ENCODE measurements around the gene GIGYF2. TPM values are rescaled to one million over a fixed set of nuclear protein-coding genes. Genes with fewer than 3 reads are reported as not detected.

The GIGYF2 gene
- total and polyA plus RNA-seq, 2 of the 13 experiments (the other 11 are each of a cell fraction or from before 2014, with no cell fraction given) = 44.9 to 73.5 TPM

DNA sequence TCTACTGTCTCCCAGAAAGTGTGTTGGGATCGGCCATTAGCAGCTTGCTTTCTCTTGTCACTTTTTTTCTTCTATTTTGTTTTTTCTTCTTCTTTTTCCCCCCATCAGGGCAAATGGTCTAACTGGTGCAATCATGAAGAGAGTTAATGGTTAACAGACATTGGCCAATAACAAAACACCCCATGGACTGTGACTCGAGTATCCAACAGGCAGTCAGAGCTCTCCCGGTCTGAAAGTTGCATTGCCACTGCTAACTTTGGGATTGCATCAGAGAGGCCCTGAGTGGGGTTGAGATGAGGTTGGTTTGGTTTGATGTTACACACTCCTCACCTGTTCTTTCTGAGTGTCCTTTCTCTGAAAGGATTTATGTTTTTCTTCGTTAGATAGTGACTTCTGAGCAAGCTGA lies 160.0 kb downstream of the GIGYF2 start (continued):
- TF ChIP-seq NAIF1 (CRISPR knock-in tag; IDR thresholded peaks at IDR 0.05; ENCODE audit: borderline replicate concordance) (no peak), REXO4 (CRISPR knock-in tag; IDR thresholded peaks at IDR 0.05; ENCODE audit: borderline replicate concordance) (no peak), TSC22D2 (CRISPR knock-in tag; IDR thresholded peaks at IDR 0.05; ENCODE audit: borderline replicate concordance) (0 out of 2 replicates have a peak, but pooled peaks have one; percentile 36), NFRKB (IDR thresholded peaks at IDR 0.05) (no peak), ZNF878 (CRISPR knock-in tag; IDR thresholded peaks at IDR 0.05) (peak; percentile 60; the same call in 1 of the 2 replicates), SALL1 (CRISPR knock-in tag; IDR thresholded peaks at IDR 0.05) (peak; percentile 94), ZSCAN25 (CRISPR knock-in tag; IDR thresholded peaks at IDR 0.05) (no peak), RNF2 (conservative IDR thresholded peaks at IDR 0.05; ENCODE audit: low read depth) (no peak), MEIS2 (CRISPR knock-in tag; IDR thresholded peaks at IDR 0.05) (no peak), ZNF629 (CRISPR knock-in tag; conservative IDR thresholded peaks at IDR 0.05) (no peak), ZNF17 (CRISPR knock-in tag; IDR thresholded peaks at IDR 0.05) (no peak), ERF (CRISPR knock-in tag; IDR thresholded peaks at IDR 0.05) (peak; percentile 86; the same call in 1 of the 2 replicates)
- TF ChIP-seq, protein P1, sequence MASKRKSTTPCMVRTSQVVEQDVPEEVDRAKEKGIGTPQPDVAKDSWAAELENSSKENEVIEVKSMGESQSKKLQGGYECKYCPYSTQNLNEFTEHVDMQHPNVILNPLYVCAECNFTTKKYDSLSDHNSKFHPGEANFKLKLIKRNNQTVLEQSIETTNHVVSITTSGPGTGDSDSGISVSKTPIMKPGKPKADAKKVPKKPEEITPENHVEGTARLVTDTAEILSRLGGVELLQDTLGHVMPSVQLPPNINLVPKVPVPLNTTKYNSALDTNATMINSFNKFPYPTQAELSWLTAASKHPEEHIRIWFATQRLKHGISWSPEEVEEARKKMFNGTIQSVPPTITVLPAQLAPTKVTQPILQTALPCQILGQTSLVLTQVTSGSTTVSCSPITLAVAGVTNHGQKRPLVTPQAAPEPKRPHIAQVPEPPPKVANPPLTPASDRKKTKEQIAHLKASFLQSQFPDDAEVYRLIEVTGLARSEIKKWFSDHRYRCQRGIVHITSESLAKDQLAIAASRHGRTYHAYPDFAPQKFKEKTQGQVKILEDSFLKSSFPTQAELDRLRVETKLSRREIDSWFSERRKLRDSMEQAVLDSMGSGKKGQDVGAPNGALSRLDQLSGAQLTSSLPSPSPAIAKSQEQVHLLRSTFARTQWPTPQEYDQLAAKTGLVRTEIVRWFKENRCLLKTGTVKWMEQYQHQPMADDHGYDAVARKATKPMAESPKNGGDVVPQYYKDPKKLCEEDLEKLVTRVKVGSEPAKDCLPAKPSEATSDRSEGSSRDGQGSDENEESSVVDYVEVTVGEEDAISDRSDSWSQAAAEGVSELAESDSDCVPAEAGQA (IDR thresholded peaks at IDR 0.05; ENCODE audit: low read depth) = peak; percentile 77; the same call in 1 of the 2 replicates
- TF ChIP-seq, protein P1 (CRISPR knock-in tag; IDR thresholded peaks at IDR 0.05; ENCODE audit: borderline replicate concordance) = no peak
- TF ChIP-seq, protein P2, sequence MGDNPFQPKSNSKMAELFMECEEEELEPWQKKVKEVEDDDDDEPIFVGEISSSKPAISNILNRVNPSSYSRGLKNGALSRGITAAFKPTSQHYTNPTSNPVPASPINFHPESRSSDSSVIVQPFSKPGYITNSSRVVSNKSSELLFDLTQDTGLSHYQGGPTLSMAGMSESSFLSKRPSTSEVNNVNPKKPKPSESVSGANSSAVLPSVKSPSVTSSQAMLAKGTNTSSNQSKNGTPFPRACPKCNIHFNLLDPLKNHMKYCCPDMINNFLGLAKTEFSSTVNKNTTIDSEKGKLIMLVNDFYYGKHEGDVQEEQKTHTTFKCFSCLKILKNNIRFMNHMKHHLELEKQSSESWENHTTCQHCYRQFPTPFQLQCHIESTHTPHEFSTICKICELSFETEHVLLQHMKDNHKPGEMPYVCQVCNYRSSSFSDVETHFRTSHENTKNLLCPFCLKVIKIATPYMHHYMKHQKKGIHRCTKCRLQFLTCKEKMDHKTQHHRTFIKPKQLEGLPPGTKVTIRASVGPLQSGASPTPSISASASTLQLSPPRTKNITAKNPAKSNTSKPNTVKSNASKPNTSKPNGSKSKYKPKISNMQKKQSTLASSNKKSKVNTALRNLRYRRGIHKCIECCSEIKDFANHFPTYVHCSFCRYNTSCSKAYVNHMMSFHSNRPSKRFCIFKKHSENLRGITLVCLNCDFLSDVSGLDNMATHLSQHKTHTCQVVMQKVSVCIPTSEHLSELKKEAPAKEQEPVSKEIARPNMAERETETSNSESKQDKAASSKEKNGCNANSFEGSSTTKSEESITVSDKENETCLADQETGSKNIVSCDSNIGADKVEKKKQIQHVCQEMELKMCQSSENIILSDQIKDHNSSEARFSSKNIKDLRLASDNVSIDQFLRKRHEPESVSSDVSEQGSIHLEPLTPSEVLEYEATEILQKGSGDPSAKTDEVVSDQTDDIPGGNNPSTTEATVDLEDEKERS (CRISPR knock-in tag; IDR thresholded peaks at IDR 0.05) = no peak
- TF ChIP-seq, protein P3, sequence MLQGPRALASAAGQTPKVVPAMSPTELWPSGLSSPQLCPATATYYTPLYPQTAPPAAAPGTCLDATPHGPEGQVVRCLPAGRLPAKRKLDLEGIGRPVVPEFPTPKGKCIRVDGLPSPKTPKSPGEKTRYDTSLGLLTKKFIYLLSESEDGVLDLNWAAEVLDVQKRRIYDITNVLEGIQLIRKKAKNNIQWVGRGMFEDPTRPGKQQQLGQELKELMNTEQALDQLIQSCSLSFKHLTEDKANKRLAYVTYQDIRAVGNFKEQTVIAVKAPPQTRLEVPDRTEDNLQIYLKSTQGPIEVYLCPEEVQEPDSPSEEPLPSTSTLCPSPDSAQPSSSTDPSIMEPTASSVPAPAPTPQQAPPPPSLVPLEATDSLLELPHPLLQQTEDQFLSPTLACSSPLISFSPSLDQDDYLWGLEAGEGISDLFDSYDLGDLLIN (CRISPR knock-in tag; IDR thresholded peaks at IDR 0.05; ENCODE audit: borderline replicate concordance) = no peak
